ENCODE measurements around the gene RETREG2. TPM values are rescaled to one million over a fixed set of nuclear protein-coding genes. Genes with fewer than 3 reads are reported as not detected.
A peak's percentile ranks its signal among the peaks of the same experiment; 100 is the strongest.

RETREG2 gene
- total RNA-seq (2014; rRNA removed; shearing (Covaris generic)): 104 and 124 TPM in 2 replicates
- 127 and 158 TPM in 2 replicates for polyA plus RNA-seq (2015; cell fraction: cytosol; rRNA removed)
- 117 and 125 TPM in 2 replicates for polyA plus RNA-seq (2015; cell fraction: nucleus; rRNA removed)

- peak; percentile 85 for DNase-seq (ENCODE audit: low read depth, low spot score)
- in situ Hi-C loops (cut with HindIII; ENCODE audit: low pct_unique_long_range_greater_than_20kb, low sequenced_read_pairs): no loop called here
These were observed at the start of gene RETREG2 for GRCh38 chr2:219177552-219178376. RETREG2 (plus strand) TSS chr2:219178275; CDS start chr2:219178353, 78 bp downstream.

DNA sequence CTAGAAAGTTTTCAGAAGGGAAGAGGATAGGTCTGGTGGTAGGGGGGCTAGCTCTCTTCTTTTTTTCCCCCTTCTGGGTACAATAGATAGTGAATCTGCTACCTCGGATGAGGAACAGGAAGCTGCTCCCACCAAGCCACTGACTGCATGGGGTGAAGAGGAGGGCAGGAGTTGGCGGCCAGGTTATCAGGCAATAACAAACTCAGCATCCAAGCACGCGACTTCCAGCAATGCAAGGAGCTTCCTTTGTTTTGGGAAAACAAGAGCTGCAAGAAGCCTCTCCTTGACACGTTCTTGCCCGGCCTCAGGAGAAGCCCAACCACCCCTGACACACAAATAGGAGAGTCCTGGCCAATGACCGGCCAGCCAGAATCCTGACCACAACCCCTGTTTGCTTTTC is 49.7 kb upstream of the RETREG2 start:
- in situ Hi-C loops (cut with HindIII; ENCODE audit: low pct_unique_long_range_greater_than_20kb, low sequenced_read_pairs): no loop called here

DNA sequence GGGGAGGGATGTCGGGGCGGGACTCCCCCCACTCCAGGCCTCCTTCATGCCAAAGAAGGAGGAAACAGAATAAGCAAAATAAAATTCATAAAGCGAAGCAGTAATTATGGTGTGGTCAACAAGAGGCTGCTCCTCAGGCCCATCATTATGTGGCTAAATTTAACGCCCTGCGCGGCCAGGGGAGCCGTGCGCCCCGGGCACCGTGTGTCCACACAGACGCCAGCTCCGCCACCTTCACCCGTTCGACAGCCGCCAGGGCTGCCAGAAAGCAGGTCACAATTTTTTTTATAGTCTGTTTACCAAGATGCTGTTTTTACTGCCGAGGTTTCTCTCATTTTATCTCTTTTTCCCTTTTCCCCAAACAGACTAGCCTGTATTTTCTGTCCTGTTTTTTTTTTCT is 48.5 kb upstream of the RETREG2 start:
- DNase-seq (ENCODE audit: low read depth, low spot score): no peak
- in situ Hi-C loops (cut with HindIII; ENCODE audit: low pct_unique_long_range_greater_than_20kb, low sequenced_read_pairs): no loop called here

More for the DNA sequence above, 49.7 kb upstream of the RETREG2 start:
- DNase-seq (ENCODE audit: low read depth, low spot score): no peak

DNA sequence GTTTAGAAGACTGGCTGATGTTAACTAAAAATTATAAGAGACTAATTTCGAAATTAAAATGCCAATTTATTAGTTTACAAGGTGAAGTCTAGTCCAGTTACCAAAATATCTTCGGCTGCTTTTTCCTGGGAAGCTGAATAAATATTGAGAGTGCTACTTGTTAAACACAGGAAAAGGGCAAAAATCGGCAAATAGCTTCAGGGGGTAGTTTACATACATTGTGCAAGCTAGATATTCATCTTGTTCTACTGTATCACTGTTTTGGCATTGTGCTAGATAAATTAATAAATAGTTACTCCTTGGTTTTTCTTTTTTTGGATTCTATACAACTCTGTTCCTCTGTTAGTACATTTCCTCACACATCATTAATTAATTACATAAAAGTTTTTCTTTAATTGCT is 46.7 kb upstream of the RETREG2 start:
- DNase-seq (ENCODE audit: low read depth, low spot score): no peak
- in situ Hi-C loops (cut with HindIII; ENCODE audit: low pct_unique_long_range_greater_than_20kb, low sequenced_read_pairs): no loop called here

DNA sequence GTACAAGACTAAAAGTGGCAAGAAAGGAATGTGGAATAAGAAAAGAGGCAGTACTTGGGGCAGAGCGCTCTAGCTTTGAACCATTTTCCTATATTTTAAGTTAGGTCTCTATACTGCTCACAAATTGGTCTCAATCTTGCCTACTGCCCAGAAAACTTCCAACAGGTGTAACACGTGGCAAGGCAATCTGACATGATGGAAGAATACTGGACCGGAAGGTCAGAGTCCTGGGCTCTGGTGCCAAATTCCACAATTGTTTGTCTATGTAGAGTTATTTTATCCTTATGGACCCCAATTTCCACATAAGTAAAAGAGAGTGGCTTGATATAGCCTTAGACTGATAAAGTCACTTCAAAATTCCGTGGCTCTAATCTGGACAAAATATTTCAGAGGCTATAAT is 46.3 kb upstream of the RETREG2 start:
- in situ Hi-C loops (cut with HindIII; ENCODE audit: low pct_unique_long_range_greater_than_20kb, low sequenced_read_pairs): no loop called here
- DNase-seq (ENCODE audit: low read depth, low spot score): no peak

GRCh38 chr2:219133976-219134375 is 44.1 kb upstream of the RETREG2 start:
- DNase-seq (ENCODE audit: low read depth, low spot score): peak; percentile 79

DNA sequence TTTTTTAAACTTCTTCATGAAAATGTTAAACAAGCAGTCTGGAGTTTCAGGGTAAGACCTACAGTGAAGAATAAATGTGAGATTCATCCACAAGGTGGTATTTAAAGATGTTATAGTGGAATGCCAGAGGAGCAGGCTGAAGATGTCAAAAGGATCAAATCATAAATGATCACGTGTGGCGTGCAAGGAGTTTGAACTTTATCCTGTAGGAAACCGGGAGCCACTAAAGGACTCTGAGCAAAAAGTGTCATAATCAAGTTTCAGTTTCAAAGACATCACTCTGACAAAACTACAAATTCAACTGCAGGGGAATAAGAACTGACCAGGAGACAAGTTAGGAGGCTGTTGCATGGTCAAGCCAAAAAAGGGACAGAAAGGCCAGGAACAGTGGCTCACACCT is 37.4 kb upstream of the RETREG2 start:
- in situ Hi-C loops (cut with HindIII; ENCODE audit: low pct_unique_long_range_greater_than_20kb, low sequenced_read_pairs): no loop called here
- no peak for DNase-seq (ENCODE audit: low read depth, low spot score)

More at GRCh38 chr2:219133976-219134375, 44.1 kb upstream of the RETREG2 start:
- in situ Hi-C loops (cut with HindIII; ENCODE audit: low pct_unique_long_range_greater_than_20kb, low sequenced_read_pairs): no loop called here

GRCh38 chr2:219142329-219142728 is 35.7 kb upstream of the RETREG2 start:
- DNase-seq (ENCODE audit: low read depth, low spot score): peak; percentile 26
- in situ Hi-C loops (cut with HindIII; ENCODE audit: low pct_unique_long_range_greater_than_20kb, low sequenced_read_pairs): no loop called here

- DNase-seq (ENCODE audit: low read depth, low spot score): no peak
- in situ Hi-C loops (cut with HindIII; ENCODE audit: low pct_unique_long_range_greater_than_20kb, low sequenced_read_pairs): no loop called here
These were observed 28.4 kb upstream of the RETREG2 start for GRCh38 chr2:219149667-219150066.

GRCh38 chr2:219155054-219155644 is 22.9 kb upstream of the RETREG2 start:
- DNase-seq (ENCODE audit: low read depth, low spot score): peak; percentile 87
- in situ Hi-C loops (cut with HindIII; ENCODE audit: low pct_unique_long_range_greater_than_20kb, low sequenced_read_pairs): no loop called here

DNA sequence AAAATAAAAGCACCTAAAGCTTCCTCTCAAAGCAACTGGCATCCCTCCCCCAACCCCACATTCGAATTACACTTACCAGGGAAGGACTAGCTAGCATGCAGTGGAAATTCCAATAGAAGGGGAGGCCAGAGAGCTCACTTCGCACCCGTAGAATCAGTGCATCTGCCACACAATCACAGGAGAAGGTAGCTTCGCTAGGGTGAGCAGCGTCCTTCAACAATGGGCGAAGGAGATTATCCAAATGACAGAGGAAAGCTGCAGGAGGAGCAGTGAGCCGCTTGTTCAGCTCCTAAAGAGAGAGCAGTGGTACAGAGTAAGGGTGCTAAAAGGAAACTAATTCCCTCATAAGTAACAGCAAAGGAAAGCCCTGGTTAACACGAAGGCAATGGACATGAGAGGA is 20.7 kb upstream of the RETREG2 start:
- DNase-seq (ENCODE audit: low read depth, low spot score): no peak
- in situ Hi-C loops (cut with HindIII; ENCODE audit: low pct_unique_long_range_greater_than_20kb, low sequenced_read_pairs): no loop called here

- in situ Hi-C loops (cut with HindIII; ENCODE audit: low pct_unique_long_range_greater_than_20kb, low sequenced_read_pairs): no loop called here
- no peak for DNase-seq (ENCODE audit: low read depth, low spot score)
These were observed 20.1 kb upstream of the RETREG2 start for GRCh38 chr2:219158025-219158424.

GRCh38 chr2:219158586-219158985 is 19.5 kb upstream of the RETREG2 start:
- in situ Hi-C loops (cut with HindIII; ENCODE audit: low pct_unique_long_range_greater_than_20kb, low sequenced_read_pairs): no loop called here
- no peak for DNase-seq (ENCODE audit: low read depth, low spot score)

DNA sequence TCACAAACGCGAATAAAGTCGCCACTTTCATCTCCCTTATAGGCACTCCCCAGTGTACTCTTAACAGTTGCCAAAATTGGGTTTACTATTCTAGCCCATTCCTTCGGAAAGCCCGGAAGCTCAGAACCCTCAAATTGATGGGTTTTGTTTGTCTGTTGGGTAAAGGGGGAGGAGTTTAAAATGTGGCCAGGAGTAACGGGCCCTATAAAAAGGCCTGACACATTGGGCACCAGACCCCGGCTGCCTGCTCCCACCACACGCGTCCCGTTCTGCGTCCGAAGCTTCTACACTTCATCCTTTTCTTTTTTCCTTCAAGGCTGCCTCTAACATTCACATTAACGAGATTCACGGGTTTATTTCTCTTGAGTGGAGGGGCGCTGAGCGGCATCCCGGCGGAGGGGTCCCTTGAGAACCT is 18.3 kb upstream of the RETREG2 start:
- no peak for DNase-seq (ENCODE audit: low read depth, low spot score)
- in situ Hi-C loops (cut with HindIII; ENCODE audit: low pct_unique_long_range_greater_than_20kb, low sequenced_read_pairs): no loop called here

DNA sequence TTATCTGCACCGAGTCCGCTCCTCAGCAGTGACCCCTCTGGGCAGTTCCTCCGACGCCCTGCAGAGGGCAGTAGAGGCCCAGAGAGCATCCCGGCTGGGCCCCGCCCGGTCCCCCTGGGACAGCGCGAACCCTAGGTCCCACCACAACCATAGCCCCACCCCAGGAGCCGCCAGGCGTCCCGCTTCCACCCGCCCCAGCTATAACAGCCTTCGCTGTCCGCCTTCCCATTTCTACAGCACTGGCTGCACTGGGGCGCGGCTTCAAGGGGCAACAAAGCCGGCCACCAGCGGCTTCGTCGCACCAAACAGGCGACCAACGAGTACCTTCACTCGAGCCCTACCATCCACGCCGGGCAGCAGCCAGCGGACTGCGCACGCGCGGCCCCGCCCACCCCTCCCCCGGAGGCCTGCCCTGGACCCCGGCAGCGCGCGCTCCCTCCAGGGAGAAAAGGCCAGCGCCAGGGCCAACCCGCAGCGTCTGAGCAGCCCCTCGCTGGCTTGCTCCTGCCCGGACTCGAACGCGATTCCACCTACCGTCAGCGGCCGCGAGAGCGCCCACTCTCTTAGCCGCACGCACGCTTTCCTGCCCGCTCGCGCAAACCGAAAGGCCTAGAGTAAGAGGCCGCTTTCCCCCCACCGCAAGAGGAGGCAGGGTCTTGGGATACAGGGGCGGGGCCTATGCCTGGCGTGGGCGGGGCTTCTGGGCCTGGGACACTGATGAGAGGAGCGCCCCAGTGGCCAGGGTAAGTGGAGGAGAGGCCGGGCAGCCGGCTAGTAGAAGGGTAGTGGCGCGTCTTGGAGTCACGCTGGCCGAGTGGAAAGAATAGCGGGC is 17.7 kb upstream of the RETREG2 start, which contains the start of gene NHEJ1:
NHEJ1 (minus strand) TSS at position 630 of the 832 bp plus-strand sequence. CDS start 2,453 bp downstream, outside the sequence.
- in situ Hi-C loops (cut with HindIII; ENCODE audit: low pct_unique_long_range_greater_than_20kb, low sequenced_read_pairs): no loop called here
- DNase-seq (ENCODE audit: low read depth, low spot score): peak; percentile 93

- in situ Hi-C loops (cut with HindIII; ENCODE audit: low pct_unique_long_range_greater_than_20kb, low sequenced_read_pairs): no loop called here
- no peak for DNase-seq (ENCODE audit: low read depth, low spot score)
These were observed 17.0 kb upstream of the RETREG2 start for GRCh38 chr2:219161097-219161496.

- no peak for DNase-seq (ENCODE audit: low read depth, low spot score)
- in situ Hi-C loops (cut with HindIII; ENCODE audit: low pct_unique_long_range_greater_than_20kb, low sequenced_read_pairs): no loop called here
These were observed 14.9 kb upstream of the RETREG2 start for GRCh38 chr2:219163156-219163555.

Data from SK-MEL-5 (cell line).